ENCODE results near the gene PRDM16. TPM values are rescaled to one million over a fixed set of nuclear protein-coding genes. Genes with fewer than 3 reads are reported as not detected.

Gene PRDM16
- total RNA-seq, 1 experiment from 2014 or later = 0.04 TPM

DNA sequence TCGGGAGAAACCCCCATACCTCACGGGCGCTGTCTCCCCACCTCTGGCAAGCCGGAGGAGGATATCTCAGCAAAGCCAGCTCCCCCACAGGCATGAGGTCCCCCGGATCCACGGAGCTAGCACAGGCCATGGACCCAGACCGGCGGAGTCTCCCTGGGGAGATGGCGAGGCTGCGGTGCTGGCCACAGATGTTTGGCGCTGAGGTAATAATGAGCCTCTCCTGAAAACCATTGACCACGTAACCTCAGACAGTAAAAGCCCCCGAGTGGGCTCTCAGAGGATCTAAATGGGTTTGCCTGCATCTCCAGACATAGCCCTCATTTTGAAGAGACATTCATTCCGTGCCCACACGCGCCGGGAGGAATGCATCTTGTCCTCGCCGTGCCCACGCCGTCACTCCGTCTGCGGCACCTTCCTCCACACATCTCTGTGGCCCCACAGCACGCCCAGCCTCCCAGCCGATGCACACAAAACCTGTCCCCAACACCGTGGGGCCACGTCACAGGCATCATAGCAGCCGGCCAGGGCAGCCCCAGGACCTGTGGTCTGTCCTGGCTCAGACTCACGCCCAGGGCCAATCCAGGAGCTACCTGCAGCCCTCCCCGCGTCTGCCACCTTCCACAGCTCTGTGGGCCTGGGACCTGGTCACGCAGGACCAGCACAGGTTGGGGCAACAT, 150.9 kb downstream of the PRDM16 start:
- no TSS peak for BruUV-seq (replicated peaks)
- no peaks in the 10 kb centered on the region for H3K36me3 ChIP-seq (ENCODE audit: low read depth, low read length)
- ChIA-PET POLR2A (ENCODE audit: unreplicated experiment) (no interaction called here), CTCF (interaction anchor here (0.5 kb wide), 1 partner anchor 273 kb away, joined by 3 read pairs; no protein-coding TSS in a partner anchor)
- TF ChIP-seq, protein P1, sequence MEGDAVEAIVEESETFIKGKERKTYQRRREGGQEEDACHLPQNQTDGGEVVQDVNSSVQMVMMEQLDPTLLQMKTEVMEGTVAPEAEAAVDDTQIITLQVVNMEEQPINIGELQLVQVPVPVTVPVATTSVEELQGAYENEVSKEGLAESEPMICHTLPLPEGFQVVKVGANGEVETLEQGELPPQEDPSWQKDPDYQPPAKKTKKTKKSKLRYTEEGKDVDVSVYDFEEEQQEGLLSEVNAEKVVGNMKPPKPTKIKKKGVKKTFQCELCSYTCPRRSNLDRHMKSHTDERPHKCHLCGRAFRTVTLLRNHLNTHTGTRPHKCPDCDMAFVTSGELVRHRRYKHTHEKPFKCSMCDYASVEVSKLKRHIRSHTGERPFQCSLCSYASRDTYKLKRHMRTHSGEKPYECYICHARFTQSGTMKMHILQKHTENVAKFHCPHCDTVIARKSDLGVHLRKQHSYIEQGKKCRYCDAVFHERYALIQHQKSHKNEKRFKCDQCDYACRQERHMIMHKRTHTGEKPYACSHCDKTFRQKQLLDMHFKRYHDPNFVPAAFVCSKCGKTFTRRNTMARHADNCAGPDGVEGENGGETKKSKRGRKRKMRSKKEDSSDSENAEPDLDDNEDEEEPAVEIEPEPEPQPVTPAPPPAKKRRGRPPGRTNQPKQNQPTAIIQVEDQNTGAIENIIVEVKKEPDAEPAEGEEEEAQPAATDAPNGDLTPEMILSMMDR (conservative IDR thresholded peaks at IDR 0.05; ENCODE audit: low read depth, low read length) = no peak
- no peak for ATAC-seq
- H3K27ac ChIP-seq (ENCODE audit: low read length) = no peak overlapping the region
- no peaks in the 10 kb centered on the region for H3K9me2 ChIP-seq (replicated peaks; ENCODE audit: low read length)
- H3K9ac ChIP-seq (ENCODE audit: low read length) = no peak overlapping the region
- intact Hi-C loops (cut with micrococcal nuclease) = no loop called here
- H3K4me1 ChIP-seq (ENCODE audit: insufficient read depth, low read length) = no peaks in the 10 kb centered on the region
- H3F3A ChIP-seq (ENCODE audit: low read length, unreplicated experiment) = no peaks in the 10 kb centered on the region
- H3K4me2 ChIP-seq (ENCODE audit: low read length) = no peak overlapping the region
- no peaks in the 10 kb centered on the region for H3K79me2 ChIP-seq (ENCODE audit: low read length)
- H4K20me1 ChIP-seq (ENCODE audit: low read length) = no peaks in the 10 kb centered on the region
- H3K9me3 ChIP-seq (ENCODE audit: low read length) = no peaks in the 10 kb centered on the region
- no peak for DNase-seq
- no peak overlapping the region for H3K4me3 ChIP-seq (ENCODE audit: low read length)
- H2AFZ ChIP-seq (ENCODE audit: low read length) = no peak overlapping the region
- H3K27me3 ChIP-seq (ENCODE audit: low read length) = peaks cover 98% of the 10 kb centered on the region

DNA sequence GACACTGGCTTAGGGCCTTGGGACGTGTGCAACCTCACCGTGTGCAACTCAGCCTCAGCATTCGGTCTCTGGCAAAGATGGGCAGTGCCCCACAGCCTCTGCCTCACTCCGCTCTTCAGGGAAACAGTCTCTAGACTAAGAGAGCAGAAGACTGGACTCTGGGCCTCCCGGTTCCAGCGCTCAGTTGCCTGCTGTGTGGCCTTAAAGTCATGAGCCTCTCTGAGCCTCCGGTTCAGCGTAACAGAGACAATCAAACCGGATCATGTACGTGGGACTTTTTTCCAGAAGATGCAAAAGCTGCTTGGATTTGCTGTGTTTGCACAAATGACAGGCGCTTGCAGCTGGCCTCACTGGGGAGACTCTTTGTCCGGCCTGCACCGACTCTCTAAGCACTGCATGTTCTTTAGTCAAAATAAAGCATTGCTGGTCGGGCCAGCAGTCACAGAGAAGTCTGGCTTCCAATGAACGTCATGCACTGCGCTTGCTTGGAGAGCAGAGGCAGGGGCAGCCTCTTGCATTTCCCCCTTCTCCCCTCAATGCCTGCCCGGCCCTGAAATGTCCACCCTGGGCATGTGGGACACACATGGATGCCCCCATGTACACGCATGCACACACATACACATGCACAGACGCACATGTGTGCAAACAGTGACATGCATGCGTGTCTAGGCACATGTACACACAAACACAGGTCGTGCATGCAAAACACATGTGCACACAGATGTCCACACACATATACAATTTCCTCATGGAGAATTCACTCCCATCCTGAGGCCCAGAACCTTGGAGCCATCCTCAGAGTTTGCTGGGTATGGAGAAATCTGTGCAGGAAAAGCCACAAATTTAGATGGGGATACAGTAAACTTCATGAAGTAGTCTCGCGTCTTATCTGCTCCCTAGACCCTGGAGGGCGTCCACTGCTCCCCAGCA, 152.4 kb downstream of the PRDM16 start:
- Histone ChIP-seq H2AFZ (ENCODE audit: low read length) (no peak overlapping the region), H3K4me1 (ENCODE audit: insufficient read depth, low read length) (no peaks in the 10 kb centered on the region), H3K27me3 (ENCODE audit: low read length) (peaks cover 98% of the 10 kb centered on the region), H3F3A (ENCODE audit: low read length, unreplicated experiment) (no peaks in the 10 kb centered on the region), H3K4me2 (ENCODE audit: low read length) (no peak overlapping the region), H3K27ac (ENCODE audit: low read length) (no peak overlapping the region), H4K20me1 (ENCODE audit: low read length) (no peaks in the 10 kb centered on the region), H3K9me3 (ENCODE audit: low read length) (no peaks in the 10 kb centered on the region), H3K79me2 (ENCODE audit: low read length) (no peaks in the 10 kb centered on the region), H3K9me2 (replicated peaks; ENCODE audit: low read length) (no peaks in the 10 kb centered on the region), H3K9ac (ENCODE audit: low read length) (no peak overlapping the region), H3K36me3 (ENCODE audit: low read depth, low read length) (no peaks in the 10 kb centered on the region), H3K4me3 (ENCODE audit: low read length) (no peak overlapping the region)
- no TSS peak for BruUV-seq (replicated peaks)
- POLR2A ChIA-PET (ENCODE audit: unreplicated experiment) = no interaction called here
- ATAC-seq (no peak), DNase-seq (no peak)
- TF ChIP-seq EZH2 (IDR thresholded peaks at IDR 0.05; ENCODE audit: low read length, unreplicated experiment) (no peak), EZH2phosphoT487 (IDR thresholded peaks at IDR 0.05; ENCODE audit: borderline replicate concordance, low read length) (no peak)
- TF ChIP-seq, protein P1 (conservative IDR thresholded peaks at IDR 0.05; ENCODE audit: low read depth, low read length) = no peak
- CTCF ChIA-PET = no interaction called here
- intact Hi-C loops (cut with micrococcal nuclease) = no loop called here
